Left ventricle myocardium superior (tissue), 1 donor: ENCODE results near the gene B3GNT4. TPM values are rescaled to one million over a fixed set of nuclear protein-coding genes. Genes with fewer than 3 reads are reported as not detected.
"Not testable (repeated sequence)": the region's sequence is repeated elsewhere in the genome, so short reads cannot be mapped to it uniquely, and the experiment has no call there.

Experiments used
- ATAC-seq: fragments of 200-7000 bp; cut with Tn5 transposase; one replicate; pipeline ENCODE4 v1.9.1; 2020; ENCODE audit warnings: mild to moderate bottlenecking, moderate library complexity
- DNase-seq: peaks from one replicate; pipeline ENCODE4 v3.0.0-alpha.2; 2020
- intact Hi-C: fragments of 100-400 bp; cut with micrococcal nuclease; formaldehyde crosslinking; loops from one replicate; pipeline ENCODE4 v1.11.0; 2022
- total RNA-seq: library from RNA; stranded (reverse); fragmentation: NEBNext Ultra II Directional; extraction: Animal tissue kit (Norgen Biotek cat#: 25700); gene quantifications from one replicate; pipeline ENCODE4 v1.2.1, GENCODE V29; 2021
- donor health status: DM: no; HTN: yes; CAD: no; lungs with severe emphysema.

Gene B3GNT4
- total RNA-seq, 1 donor from 2014 or later, result not detected

GRCh38 chr12:122250536-122250935 lies 47.0 kb downstream of the B3GNT4 start:
- no peak for DNase-seq
- intact Hi-C loops, result no loop called here
- no peak for ATAC-seq

GRCh38 chr12:122258462-122258861 lies 55.0 kb downstream of the B3GNT4 start:
- DNase-seq, ATAC-seq, intact Hi-C loops: not testable (repeated sequence)

Other genes starting within 250 kb of the B3GNT4 start
- 17.5 TPM for gene BCL7A, start 181.8 kb upstream of the B3GNT4 start, total RNA-seq
- 30.2 TPM for gene MLXIP, start 125.0 kb upstream of the B3GNT4 start, total RNA-seq
- not detected for gene IL31, start 29.5 kb upstream of the B3GNT4 start, total RNA-seq
- 1.4 TPM for gene LRRC43, start 20.6 kb upstream of the B3GNT4 start, total RNA-seq
- gene DIABLO, start 22.3 kb downstream of the B3GNT4 start, total RNA-seq, result 30.4 TPM
- 10.9 TPM for gene VPS33A, start 62.8 kb downstream of the B3GNT4 start, total RNA-seq
- gene CLIP1, start 219.0 kb downstream of the B3GNT4 start, total RNA-seq, result 93.3 TPM